IPS DF 6.9 (cell line): ENCODE data around the gene POU6F2.

ENCODE experiments used
- DNase-seq: peaks from one replicate; pipeline ENCODE4 v3.0.0-alpha.2; 2013; ENCODE audit warnings: low read depth, low spot score
- H3K27ac ChIP-seq: one replicate; pipeline ENCODE4 v1.5.1; 2013; ENCODE audit warnings: low read length, control low read depth
- H3K27me3 ChIP-seq: 2 replicates; pipeline ENCODE4 v1.6.1; 2013; ENCODE audit warnings: mild to moderate bottlenecking, low read length; ENCODE audit not compliant: control insufficient read depth, insufficient read depth
- H3K36me3 ChIP-seq: 2 replicates; pipeline ENCODE4 v1.6.1; 2013; ENCODE audit warnings: low read length; ENCODE audit not compliant: control insufficient read depth, insufficient read depth
- H3K4me1 ChIP-seq: 2 replicates; pipeline ENCODE4 v1.6.1; 2013; ENCODE audit warnings: low read length; ENCODE audit not compliant: control insufficient read depth, insufficient read depth
- H3K4me3 ChIP-seq: 2 replicates; pipeline ENCODE4 v1.5.1; 2013; ENCODE audit warnings: mild to moderate bottlenecking, low read length
- H3K9me3 ChIP-seq: 2 replicates; pipeline ENCODE4 v1.6.1; 2013; ENCODE audit warnings: low read length, inconsistent platforms; ENCODE audit not compliant: control insufficient read depth, insufficient read depth
- WGBS: extraction: QIAGEN DNeasy Blood & Tissue Kit; methylation state at CpG from one replicate; pipeline ENCODE4 v1.1.7; 2013; ENCODE audit warnings: mixed read lengths, missing lambda C conversion rate; ENCODE audit not compliant: insufficient read length, insufficient coverage; 5-methylcytosine and 5-hydroxymethylcytosine counted together

The POU6F2 gene

GRCh38 chr7:39102234-39102633, 124.5 kb downstream of the POU6F2 start:
- no peak overlapping the region for H3K4me3 ChIP-seq
- H3K9me3 ChIP-seq: no peaks in the 10 kb centered on the region
- H3K27me3 ChIP-seq: no peaks in the 10 kb centered on the region
- DNase-seq: no peak
- H3K36me3 ChIP-seq: no peaks in the 10 kb centered on the region
- H3K27ac ChIP-seq: no peak overlapping the region
- no CpG with 5 or more reads among the region's 2 CpGs for WGBS
- H3K4me1 ChIP-seq: no peaks in the 10 kb centered on the region

GRCh38 chr7:39105720-39106119, 128.0 kb downstream of the POU6F2 start:
- Histone ChIP-seq H3K4me3 (no peak overlapping the region), H3K9me3 (no peaks in the 10 kb centered on the region), H3K27me3 (no peaks in the 10 kb centered on the region), H3K36me3 (no peaks in the 10 kb centered on the region), H3K27ac (no peak overlapping the region), H3K4me1 (no peaks in the 10 kb centered on the region)
- WGBS: no CpG with 5 or more reads among the region's 1 CpG
- no peak for DNase-seq

GRCh38 chr7:39125846-39126245, 148.1 kb downstream of the POU6F2 start:
- Histone ChIP-seq H3K27me3 (no peaks in the 10 kb centered on the region), H3K4me3 (no peak overlapping the region), H3K4me1 (no peaks in the 10 kb centered on the region), H3K27ac (no peak overlapping the region), H3K9me3 (no peaks in the 10 kb centered on the region), H3K36me3 (no peaks in the 10 kb centered on the region)
- no peak for DNase-seq
- no CpG with 5 or more reads among the region's 3 CpGs for WGBS

GRCh38 chr7:39127058-39127457, 149.3 kb downstream of the POU6F2 start:
- no CpG with 5 or more reads among the region's 3 CpGs for WGBS
- Histone ChIP-seq H3K4me3 (no peak overlapping the region), H3K36me3 (no peaks in the 10 kb centered on the region), H3K27ac (no peak overlapping the region), H3K27me3 (no peaks in the 10 kb centered on the region), H3K9me3 (no peaks in the 10 kb centered on the region), H3K4me1 (no peaks in the 10 kb centered on the region)
- DNase-seq: no peak

- Histone ChIP-seq H3K27ac (no peak overlapping the region), H3K4me1 (no peaks in the 10 kb centered on the region), H3K4me3 (no peak overlapping the region), H3K9me3 (no peaks in the 10 kb centered on the region), H3K36me3 (no peaks in the 10 kb centered on the region), H3K27me3 (no peaks in the 10 kb centered on the region)
- no CpG with 5 or more reads among the region's 2 CpGs for WGBS
- no peak for DNase-seq
Observed at GRCh38 chr7:39128287-39128843, 150.7 kb downstream of the POU6F2 start.

GRCh38 chr7:39130274-39130673, 152.6 kb downstream of the POU6F2 start:
- Histone ChIP-seq H3K27ac (no peak overlapping the region), H3K4me3 (no peak overlapping the region), H3K9me3 (no peaks in the 10 kb centered on the region), H3K27me3 (no peaks in the 10 kb centered on the region), H3K4me1 (no peaks in the 10 kb centered on the region), H3K36me3 (no peaks in the 10 kb centered on the region)
- no peak for DNase-seq
- WGBS: no CpG with 5 or more reads among the region's 3 CpGs

GRCh38 chr7:39130857-39131526, 153.3 kb downstream of the POU6F2 start:
- H3K27ac ChIP-seq: no peak overlapping the region
- DNase-seq: no peak
- H3K9me3 ChIP-seq: no peaks in the 10 kb centered on the region
- no peaks in the 10 kb centered on the region for H3K36me3 ChIP-seq
- no peak overlapping the region for H3K4me3 ChIP-seq
- no peaks in the 10 kb centered on the region for H3K4me1 ChIP-seq
- no peaks in the 10 kb centered on the region for H3K27me3 ChIP-seq
- WGBS: no CpG with 5 or more reads among the region's 26 CpGs

GRCh38 chr7:39132306-39132705, 154.6 kb downstream of the POU6F2 start:
- Histone ChIP-seq H3K27ac (no peak overlapping the region), H3K36me3 (no peaks in the 10 kb centered on the region), H3K4me3 (no peak overlapping the region), H3K4me1 (no peaks in the 10 kb centered on the region; the same call in 1 of the 2 replicates), H3K27me3 (no peaks in the 10 kb centered on the region), H3K9me3 (no peaks in the 10 kb centered on the region)
- no CpG with 5 or more reads among the region's 5 CpGs for WGBS
- no peak for DNase-seq

- no CpG with 5 or more reads among the region's 4 CpGs for WGBS
- Histone ChIP-seq H3K36me3 (no peaks in the 10 kb centered on the region), H3K4me3 (no peak overlapping the region), H3K27me3 (no peaks in the 10 kb centered on the region), H3K4me1 (no peaks in the 10 kb centered on the region; the same call in 1 of the 2 replicates), H3K9me3 (no peaks in the 10 kb centered on the region), H3K27ac (no peak overlapping the region)
- DNase-seq: no peak
Observed at GRCh38 chr7:39133088-39133487, 155.4 kb downstream of the POU6F2 start.

- Histone ChIP-seq H3K4me1 (no peaks in the 10 kb centered on the region; the same call in 1 of the 2 replicates), H3K4me3 (no peak overlapping the region), H3K36me3 (no peaks in the 10 kb centered on the region), H3K27me3 (no peaks in the 10 kb centered on the region), H3K27ac (no peak overlapping the region), H3K9me3 (no peaks in the 10 kb centered on the region; the same call in 1 of the 2 replicates)
- no peak for DNase-seq
- whole genome bisulfite sequencing: no CpG with 5 or more reads among the region's 1 CpG
Observed at GRCh38 chr7:39137480-39137879, 159.8 kb downstream of the POU6F2 start.

GRCh38 chr7:39142750-39143149, 165.0 kb downstream of the POU6F2 start:
- no peak overlapping the region for H3K4me3 ChIP-seq
- peaks cover 1% of the 10 kb centered on the region; the same call in 1 of the 2 replicates for H3K4me1 ChIP-seq
- no peaks in the 10 kb centered on the region for H3K27me3 ChIP-seq
- no peak for DNase-seq
- H3K36me3 ChIP-seq: no peaks in the 10 kb centered on the region
- H3K27ac ChIP-seq: no peak overlapping the region
- no CpG with 5 or more reads among the region's 1 CpG for WGBS
- H3K9me3 ChIP-seq: no peaks in the 10 kb centered on the region; the same call in 1 of the 2 replicates
